ENCODE results near the gene ZNF710.
"Not testable (repeated sequence)": the region's sequence is repeated elsewhere in the genome, so short reads cannot be mapped to it uniquely, and the experiment has no call there.

ZNF710 gene

DNA sequence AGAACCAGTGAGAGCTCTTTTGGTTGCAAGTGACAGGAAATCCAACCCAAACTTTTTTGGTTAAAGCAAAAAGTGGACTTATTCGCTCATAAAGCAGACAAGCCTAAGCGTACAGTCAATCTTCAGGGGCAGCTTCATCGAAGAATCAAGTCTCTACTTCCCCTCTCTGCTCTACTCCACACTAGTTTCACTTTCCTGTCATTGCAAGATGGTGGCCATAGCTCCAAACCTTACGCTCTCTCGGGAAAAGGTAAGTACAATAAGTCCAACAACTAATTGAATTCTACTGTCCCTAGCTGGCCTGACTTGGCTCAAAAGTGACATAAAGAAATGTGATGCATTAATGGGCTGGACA lies 24.9 kb upstream of the ZNF710 start:
- no peaks in the 10 kb centered on the region for H3K36me3 ChIP-seq (ENCODE audit: control insufficient read depth, insufficient read depth, low read length)
- H3K4me3 ChIP-seq (ENCODE audit: low read length), result no peak overlapping the region
- no peaks in the 10 kb centered on the region for H3K27me3 ChIP-seq (ENCODE audit: control insufficient read depth, insufficient read depth, low read length)
- H3K9ac ChIP-seq (ENCODE audit: low read length), result no peak overlapping the region
- H3K4me1 ChIP-seq (ENCODE audit: control insufficient read depth, insufficient read depth, low read length), result no peaks in the 10 kb centered on the region
- no peak overlapping the region for H3K27ac ChIP-seq (ENCODE audit: low read depth, low read length)

DNA sequence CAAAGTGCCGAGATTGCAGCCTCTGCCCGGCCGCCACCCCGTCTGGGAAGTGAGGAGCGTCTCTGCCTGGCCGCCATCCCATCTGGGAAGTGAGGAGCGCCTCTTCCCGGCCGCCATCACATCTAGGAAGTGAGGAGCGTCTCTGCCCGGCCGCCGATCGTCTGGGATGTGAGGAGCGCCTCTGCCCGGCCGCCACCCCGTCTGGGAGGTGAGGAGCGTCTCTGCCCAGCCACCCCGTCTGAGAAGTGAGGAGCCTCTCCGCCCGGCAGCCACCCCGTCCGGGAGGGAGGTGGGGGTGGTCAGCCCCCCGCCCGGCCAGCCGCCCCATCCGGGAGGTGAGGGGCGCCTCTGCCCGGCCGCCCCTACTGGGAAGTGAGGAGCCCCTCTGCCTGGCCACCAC lies 23.3 kb upstream of the ZNF710 start:
- not testable (repeated sequence) for H3K4me3 ChIP-seq (ENCODE audit: low read length); H3K36me3 ChIP-seq (ENCODE audit: control insufficient read depth, insufficient read depth, low read length); H3K9ac ChIP-seq (ENCODE audit: low read length); H3K27me3 ChIP-seq (ENCODE audit: control insufficient read depth, insufficient read depth, low read length); H3K27ac ChIP-seq (ENCODE audit: low read depth, low read length); H3K4me1 ChIP-seq (ENCODE audit: control insufficient read depth, insufficient read depth, low read length)

- H3K27ac ChIP-seq (ENCODE audit: low read depth, low read length), result no peak overlapping the region
- no peaks in the 10 kb centered on the region for H3K27me3 ChIP-seq (ENCODE audit: control insufficient read depth, insufficient read depth, low read length)
- H3K4me3 ChIP-seq (ENCODE audit: low read length), result no peak overlapping the region
- H3K36me3 ChIP-seq (ENCODE audit: control insufficient read depth, insufficient read depth, low read length), result no peaks in the 10 kb centered on the region
- no peak overlapping the region for H3K9ac ChIP-seq (ENCODE audit: low read length)
- no peaks in the 10 kb centered on the region for H3K4me1 ChIP-seq (ENCODE audit: control insufficient read depth, insufficient read depth, low read length)
Measured at GRCh38 chr15:89978914-89979313, 22.2 kb upstream of the ZNF710 start.

DNA sequence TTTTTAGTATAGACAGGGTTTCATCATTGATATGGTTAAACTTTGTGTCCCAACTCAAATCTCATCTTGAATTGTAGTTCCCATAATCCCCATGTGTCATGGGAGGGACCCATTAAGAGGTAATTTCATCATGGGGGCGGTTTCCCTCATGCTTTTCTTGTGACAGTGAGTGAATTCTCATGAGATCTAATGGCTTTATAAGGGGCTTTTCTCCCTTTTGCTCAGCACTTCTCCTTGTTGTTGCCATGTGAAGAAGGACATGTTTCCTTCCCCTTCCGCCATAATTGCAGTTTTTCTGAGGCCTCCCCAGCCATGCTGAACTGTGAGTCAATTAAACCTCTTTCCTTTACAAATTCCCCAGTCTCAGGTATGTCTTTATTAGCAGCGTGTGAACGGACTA lies 20.2 kb upstream of the ZNF710 start:
- Histone ChIP-seq H3K4me1 (ENCODE audit: control insufficient read depth, insufficient read depth, low read length) (no peaks in the 10 kb centered on the region), H3K27me3 (ENCODE audit: control insufficient read depth, insufficient read depth, low read length) (no peaks in the 10 kb centered on the region), H3K4me3 (ENCODE audit: low read length) (no peak overlapping the region), H3K36me3 (ENCODE audit: control insufficient read depth, insufficient read depth, low read length) (no peaks in the 10 kb centered on the region), H3K27ac (ENCODE audit: low read depth, low read length) (no peak overlapping the region), H3K9ac (ENCODE audit: low read length) (no peak overlapping the region)

DNA sequence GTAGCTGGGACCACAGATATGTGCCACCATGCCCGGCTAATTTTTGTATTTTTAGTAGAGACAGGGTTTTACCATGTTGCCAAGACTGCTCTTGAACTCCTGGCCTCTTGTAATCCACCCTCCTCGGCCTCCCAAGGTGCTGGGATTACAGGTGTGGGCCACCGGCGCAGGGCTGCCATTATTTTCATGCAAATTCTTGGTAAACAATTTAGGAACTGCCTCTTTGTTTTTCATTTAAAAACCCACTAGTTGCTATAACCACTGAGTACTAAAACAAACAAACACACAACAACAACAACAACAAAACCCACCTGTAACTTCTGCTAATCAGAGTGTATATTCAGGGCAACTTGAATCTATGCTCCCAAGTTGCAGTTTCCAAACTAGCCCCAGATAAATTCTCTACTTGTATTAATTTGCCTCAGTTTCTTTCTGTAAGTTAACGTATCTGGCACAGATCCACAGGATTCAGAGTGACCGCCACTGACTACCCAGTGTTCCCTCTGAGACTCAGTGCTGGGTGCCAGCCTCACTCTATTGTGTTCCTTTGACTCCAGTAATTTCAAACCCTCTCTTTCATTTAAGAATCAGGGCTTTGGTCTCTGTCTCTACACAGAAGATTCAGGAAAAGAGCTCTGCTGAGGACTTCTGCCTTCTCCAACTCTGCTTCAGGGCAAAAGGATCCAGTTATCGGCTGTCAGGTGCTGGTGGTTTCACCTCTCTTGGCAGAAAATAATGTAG lies 18.6 kb upstream of the ZNF710 start:
- no peaks in the 10 kb centered on the region for H3K27me3 ChIP-seq (ENCODE audit: control insufficient read depth, insufficient read depth, low read length)
- no peaks in the 10 kb centered on the region for H3K4me1 ChIP-seq (ENCODE audit: control insufficient read depth, insufficient read depth, low read length)
- H3K27ac ChIP-seq (ENCODE audit: low read depth, low read length), result no peak overlapping the region
- H3K4me3 ChIP-seq (ENCODE audit: low read length), result no peak overlapping the region
- H3K9ac ChIP-seq (ENCODE audit: low read length), result no peak overlapping the region
- no peaks in the 10 kb centered on the region for H3K36me3 ChIP-seq (ENCODE audit: control insufficient read depth, insufficient read depth, low read length)

- H3K36me3 ChIP-seq (ENCODE audit: control insufficient read depth, insufficient read depth, low read length), result no peaks in the 10 kb centered on the region
- no peak overlapping the region for H3K27ac ChIP-seq (ENCODE audit: low read depth, low read length)
- no peak overlapping the region for H3K9ac ChIP-seq (ENCODE audit: low read length)
- no peak overlapping the region for H3K4me3 ChIP-seq (ENCODE audit: low read length)
- H3K27me3 ChIP-seq (ENCODE audit: control insufficient read depth, insufficient read depth, low read length), result no peaks in the 10 kb centered on the region
- no peaks in the 10 kb centered on the region for H3K4me1 ChIP-seq (ENCODE audit: control insufficient read depth, insufficient read depth, low read length)
Measured at GRCh38 chr15:89984001-89984400, 17.1 kb upstream of the ZNF710 start.

GRCh38 chr15:89984421-89985010 lies 16.6 kb upstream of the ZNF710 start:
- Histone ChIP-seq H3K4me1 (ENCODE audit: control insufficient read depth, insufficient read depth, low read length) (no peaks in the 10 kb centered on the region), H3K27me3 (ENCODE audit: control insufficient read depth, insufficient read depth, low read length) (no peaks in the 10 kb centered on the region), H3K4me3 (ENCODE audit: low read length) (no peak overlapping the region), H3K36me3 (ENCODE audit: control insufficient read depth, insufficient read depth, low read length) (no peaks in the 10 kb centered on the region), H3K9ac (ENCODE audit: low read length) (no peak overlapping the region), H3K27ac (ENCODE audit: low read depth, low read length) (no peak overlapping the region)

DNA sequence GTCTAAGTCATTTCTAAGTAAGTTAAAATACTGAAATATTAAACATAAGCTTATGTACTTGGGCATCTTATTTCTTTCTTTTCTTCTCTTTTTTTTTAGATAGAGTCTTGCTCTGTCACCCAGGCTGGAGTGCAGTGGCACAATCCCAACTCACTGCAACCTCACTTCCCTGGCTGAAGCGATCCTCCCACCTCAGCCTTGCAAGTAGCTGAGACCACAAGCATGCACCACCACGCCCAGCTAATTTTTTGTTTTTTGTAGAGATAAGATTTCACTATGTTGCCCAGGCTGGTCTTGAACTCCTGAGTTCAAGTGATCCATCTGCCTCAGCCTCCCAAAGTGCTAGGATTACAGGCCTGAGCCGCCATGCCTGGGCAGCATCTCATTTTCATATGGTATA lies 16.0 kb upstream of the ZNF710 start:
- no peaks in the 10 kb centered on the region for H3K27me3 ChIP-seq (ENCODE audit: control insufficient read depth, insufficient read depth, low read length)
- H3K9ac ChIP-seq (ENCODE audit: low read length), result no peak overlapping the region
- no peaks in the 10 kb centered on the region for H3K4me1 ChIP-seq (ENCODE audit: control insufficient read depth, insufficient read depth, low read length)
- no peak overlapping the region for H3K4me3 ChIP-seq (ENCODE audit: low read length)
- no peaks in the 10 kb centered on the region for H3K36me3 ChIP-seq (ENCODE audit: control insufficient read depth, insufficient read depth, low read length)
- no peak overlapping the region for H3K27ac ChIP-seq (ENCODE audit: low read depth, low read length)

DNA sequence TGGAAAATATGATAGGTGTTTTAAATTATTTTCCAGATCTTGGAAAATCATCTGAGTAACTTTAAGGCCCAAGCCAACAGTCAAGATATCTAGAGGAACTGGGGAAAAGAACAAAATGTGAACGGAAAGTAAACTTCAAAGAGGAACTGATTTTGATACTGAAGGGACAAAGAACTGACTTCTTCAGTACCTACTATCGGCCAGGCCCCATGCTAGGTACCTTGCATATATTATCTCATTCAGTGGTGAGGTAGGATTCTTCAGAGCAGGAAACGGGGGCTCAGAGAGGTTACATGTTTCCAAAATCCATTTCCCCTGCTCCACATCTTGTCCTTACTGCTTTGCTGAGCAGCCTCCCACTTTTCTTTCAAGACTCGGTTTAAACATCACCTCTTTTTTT lies 9.8 kb upstream of the ZNF710 start:
- no peak overlapping the region for H3K4me3 ChIP-seq (ENCODE audit: low read length)

DNA sequence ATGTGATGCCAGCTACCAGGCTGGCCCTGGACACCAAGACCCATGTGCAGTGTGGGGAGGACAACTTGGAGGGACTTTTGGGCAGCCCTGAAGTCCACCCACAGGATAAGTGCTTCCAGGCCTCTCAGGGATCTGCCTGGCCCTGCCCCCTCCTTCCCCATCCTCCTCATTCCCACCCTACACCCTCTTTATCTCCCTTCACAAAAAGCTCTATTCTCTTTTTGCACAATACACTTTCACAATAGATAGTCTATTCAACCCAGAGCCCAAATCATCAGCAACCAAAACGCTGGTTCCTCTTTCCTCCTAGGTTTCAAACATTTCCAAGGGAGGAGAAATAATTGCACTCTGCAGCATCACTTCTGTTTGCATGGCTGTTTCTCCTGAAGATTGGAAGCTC lies 7.8 kb upstream of the ZNF710 start:
- Histone ChIP-seq H3K27ac (ENCODE audit: low read depth, low read length) (no peak overlapping the region), H3K27me3 (ENCODE audit: control insufficient read depth, insufficient read depth, low read length) (no peaks in the 10 kb centered on the region), H3K4me1 (ENCODE audit: control insufficient read depth, insufficient read depth, low read length) (no peaks in the 10 kb centered on the region), H3K36me3 (ENCODE audit: control insufficient read depth, insufficient read depth, low read length) (no peaks in the 10 kb centered on the region), H3K4me3 (ENCODE audit: low read length) (no peak overlapping the region), H3K9ac (ENCODE audit: low read length) (no peak overlapping the region)

More for the DNA sequence above, 9.8 kb upstream of the ZNF710 start:
- H3K36me3 ChIP-seq (ENCODE audit: control insufficient read depth, insufficient read depth, low read length), result no peaks in the 10 kb centered on the region
- no peaks in the 10 kb centered on the region for H3K27me3 ChIP-seq (ENCODE audit: control insufficient read depth, insufficient read depth, low read length)
- H3K4me1 ChIP-seq (ENCODE audit: control insufficient read depth, insufficient read depth, low read length), result no peaks in the 10 kb centered on the region
- H3K9ac ChIP-seq (ENCODE audit: low read length), result no peak overlapping the region
- no peak overlapping the region for H3K27ac ChIP-seq (ENCODE audit: low read depth, low read length)

DNA sequence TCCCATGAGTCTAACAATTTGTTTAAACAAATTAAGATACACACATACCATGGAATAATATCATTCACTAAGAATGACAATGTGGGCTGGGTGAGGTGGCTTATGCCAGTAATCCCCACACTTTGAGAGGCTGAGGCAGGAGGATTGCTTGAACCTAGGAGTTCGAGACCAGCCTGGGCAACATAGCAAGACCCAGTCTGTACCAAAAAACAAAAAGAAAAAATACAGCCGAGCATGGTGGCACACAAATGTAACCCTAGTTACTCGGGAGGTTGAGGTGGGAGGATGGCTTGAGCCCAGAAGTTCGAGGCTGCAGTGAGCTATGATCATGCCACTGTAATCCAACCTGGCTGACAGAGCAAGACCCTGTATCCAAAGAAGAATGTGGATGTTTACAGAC lies 4.0 kb upstream of the ZNF710 start:
- no peaks in the 10 kb centered on the region for H3K4me1 ChIP-seq (ENCODE audit: control insufficient read depth, insufficient read depth, low read length)
- H3K27ac ChIP-seq (ENCODE audit: low read depth, low read length), result no peak overlapping the region
- no peak overlapping the region for H3K9ac ChIP-seq (ENCODE audit: low read length)
- H3K27me3 ChIP-seq (ENCODE audit: control insufficient read depth, insufficient read depth, low read length), result no peaks in the 10 kb centered on the region
- no peaks in the 10 kb centered on the region for H3K36me3 ChIP-seq (ENCODE audit: control insufficient read depth, insufficient read depth, low read length)
- H3K4me3 ChIP-seq (ENCODE audit: low read length), result no peak overlapping the region

GRCh38 chr15:89998141-89998661 lies 2.9 kb upstream of the ZNF710 start:
- H3K27me3 ChIP-seq (ENCODE audit: control insufficient read depth, insufficient read depth, low read length), result no peaks in the 10 kb centered on the region
- H3K36me3 ChIP-seq (ENCODE audit: control insufficient read depth, insufficient read depth, low read length), result no peaks in the 10 kb centered on the region
- no peak overlapping the region for H3K27ac ChIP-seq (ENCODE audit: low read depth, low read length)
- H3K4me3 ChIP-seq (ENCODE audit: low read length), result no peak overlapping the region
- no peak overlapping the region for H3K9ac ChIP-seq (ENCODE audit: low read length)
- peaks cover 3% of the 10 kb centered on the region for H3K4me1 ChIP-seq (ENCODE audit: control insufficient read depth, insufficient read depth, low read length)

All from rectal smooth muscle tissue (tissue), 1 donor.